SK-MEL-5 (cell line): ENCODE data around the gene SHF. TPM values are rescaled to one million over a fixed set of nuclear protein-coding genes. Genes with fewer than 3 reads are reported as not detected.
A peak's percentile ranks its signal among the peaks of the same experiment; 100 is the strongest.

Experiments
- DNase-seq: peaks from one replicate; pipeline ENCODE4 v3.0.0-alpha.2; 2016; ENCODE audit warnings: low read depth, low spot score
- in situ Hi-C: cut with HindIII; loops from 2 replicates; pipeline ENCODE4 v1.10.0; 2016; ENCODE audit warnings: low sequenced_read_pairs, high pct_unique_total_duplicates, low pct_unique_long_range_greater_than_20kb
- total RNA-seq: library from RNA; depleted of rRNA; stranded (reverse); fragments of >200 nt; shearing (Covaris generic); gene quantifications from 2 replicates; pipeline ENCODE4 v1.2.3, GENCODE V29; 2014; rRNA removed

Gene SHF
- total RNA-seq, 1 experiment from 2014 or later: 5.5 TPM

- in situ Hi-C loops: no loop called here
Observed at GRCh38 chr15:45120081-45120972, 67.4 kb downstream of the SHF start.

GRCh38 chr15:45118996-45119395 lies 68.8 kb downstream of the SHF start:
- DNase-seq: no peak
- in situ Hi-C loops: no loop called here

More at GRCh38 chr15:45120081-45120972, 67.4 kb downstream of the SHF start:
- DNase-seq: no peak

- in situ Hi-C loops: no loop called here
- peak; percentile 89 for DNase-seq
Observed at GRCh38 chr15:45118131-45118588, 69.6 kb downstream of the SHF start.

GRCh38 chr15:45117308-45118130 lies 70.2 kb downstream of the SHF start:
- DNase-seq: no peak
- in situ Hi-C loops: no loop called here

Other genes with a start within 250 kb of the SHF start
- not detected in 2 replicates for gene TERB2, start 231.3 kb downstream of the SHF start, total RNA-seq
- 110 and 123 TPM in 2 replicates for gene SORD, start 164.8 kb downstream of the SHF start, total RNA-seq
- 0.03 TPM in 2 replicates for gene DUOX2, start 73.8 kb downstream of the SHF start, total RNA-seq
- not detected in 2 replicates for gene DUOXA2, start 73.6 kb downstream of the SHF start, total RNA-seq
- gene DUOXA1, start 58.1 kb downstream of the SHF start, total RNA-seq: not detected in 2 replicates
- gene DUOX1, start 58.0 kb downstream of the SHF start, total RNA-seq: not detected in 2 replicates
- gene SLC28A2, start 64.3 kb upstream of the SHF start, total RNA-seq: not detected in 2 replicates
- 0.85 and 2.9 TPM in 2 replicates for gene GATM, start 190.6 kb upstream of the SHF start, total RNA-seq